ENCODE data around the gene UBE2Z.
A peak's percentile ranks its signal among the peaks of the same experiment; 100 is the strongest.
"Not testable (repeated sequence)": the region's sequence is repeated elsewhere in the genome, so short reads cannot be mapped to it uniquely, and the experiment has no call there.

The UBE2Z gene

DNA sequence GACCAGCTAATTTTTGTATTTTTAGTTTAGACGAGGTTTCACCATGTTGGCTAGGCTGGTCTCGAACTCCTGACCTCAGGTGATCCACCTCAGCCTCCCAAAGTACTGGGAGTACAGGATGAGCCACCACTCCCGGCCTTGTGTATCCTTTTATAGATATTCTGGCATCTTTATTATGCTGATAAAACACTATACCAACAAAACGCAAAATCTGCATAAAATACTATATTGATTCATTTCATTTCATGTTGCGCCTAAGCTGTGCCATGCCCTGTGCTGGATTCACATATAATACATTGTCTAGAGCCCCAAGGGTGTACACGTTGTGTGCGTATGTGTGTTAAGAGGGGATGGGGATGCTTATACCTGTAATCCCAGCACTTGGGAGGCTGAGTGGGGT lies 3.8 kb upstream of the UBE2Z start:
- ATAC-seq (no peak), DNase-seq (no peak)

DNA sequence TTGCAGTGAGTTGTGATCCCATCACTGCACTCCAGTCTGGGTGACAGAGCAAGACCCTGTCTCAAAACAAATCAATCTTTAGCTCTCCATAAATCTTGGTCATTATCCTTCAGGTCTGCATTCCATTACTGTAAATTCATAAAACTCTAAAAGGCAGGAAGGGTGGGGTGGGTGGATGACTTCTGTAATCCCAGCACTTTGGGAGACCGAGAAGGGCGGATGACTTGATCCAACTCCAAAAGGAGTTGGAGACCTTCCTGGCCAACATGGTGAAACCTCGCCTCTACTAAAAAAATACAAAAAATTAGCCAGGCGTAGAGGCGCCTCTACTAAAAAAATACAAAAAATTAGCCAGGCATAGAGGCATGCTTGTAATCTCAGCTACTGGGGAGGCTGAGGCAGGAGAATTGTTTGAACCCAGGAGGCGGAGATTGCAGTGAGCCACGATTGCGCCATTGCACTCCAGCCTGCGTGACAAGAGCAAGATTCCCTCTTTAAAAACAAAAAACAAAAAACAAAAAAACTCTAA lies 2.2 kb upstream of the UBE2Z start:
- no peak for DNase-seq
- ATAC-seq = no peak

DNA sequence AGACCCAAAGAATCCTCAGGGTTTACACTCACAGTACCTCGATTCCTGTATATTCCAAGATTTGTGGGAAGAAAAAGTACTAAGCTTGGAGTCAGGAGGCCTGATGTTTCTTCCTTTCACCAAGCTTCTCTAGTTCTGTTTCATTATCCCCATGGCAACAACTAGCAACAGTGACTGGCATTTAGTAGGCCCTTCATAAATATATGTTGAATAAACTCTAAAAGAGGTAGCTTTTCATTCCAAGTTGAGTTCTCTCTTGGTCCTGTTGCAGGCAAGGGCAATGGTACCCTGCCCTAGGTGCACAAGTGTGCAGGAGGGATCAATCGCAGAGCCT lies 527 bp upstream of the UBE2Z start:
- ATAC-seq = peak; percentile 2
- DNase-seq = no peak

DNA sequence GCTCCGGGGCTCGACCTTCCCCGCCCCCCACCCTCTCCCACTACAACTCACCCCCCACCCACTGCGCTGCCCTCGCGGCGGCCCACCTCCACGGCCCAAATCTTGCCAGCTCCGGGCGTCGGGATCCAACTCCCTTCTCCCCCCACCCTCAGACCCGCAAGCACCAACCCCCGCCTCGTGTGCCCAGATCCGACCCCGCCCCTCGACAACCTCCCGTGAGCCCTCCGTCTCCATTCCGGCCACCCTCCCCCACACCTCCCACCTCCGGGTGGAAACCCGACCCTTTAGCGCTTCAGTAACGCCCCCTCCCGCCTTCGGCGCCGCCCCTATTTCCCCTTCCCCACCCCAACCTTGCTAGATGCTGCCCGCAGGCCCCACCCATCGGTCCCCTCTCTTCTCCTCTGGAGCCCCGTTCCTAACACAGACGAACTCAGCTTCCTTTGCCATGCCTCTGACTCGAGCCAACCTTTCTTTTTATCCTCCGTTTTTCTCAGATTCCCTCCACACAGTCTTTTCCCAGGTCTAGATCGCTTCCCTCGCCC lies 717 bp downstream of the UBE2Z start:
- peak; percentile 96 for DNase-seq
- ATAC-seq = peak; percentile 61

DNA sequence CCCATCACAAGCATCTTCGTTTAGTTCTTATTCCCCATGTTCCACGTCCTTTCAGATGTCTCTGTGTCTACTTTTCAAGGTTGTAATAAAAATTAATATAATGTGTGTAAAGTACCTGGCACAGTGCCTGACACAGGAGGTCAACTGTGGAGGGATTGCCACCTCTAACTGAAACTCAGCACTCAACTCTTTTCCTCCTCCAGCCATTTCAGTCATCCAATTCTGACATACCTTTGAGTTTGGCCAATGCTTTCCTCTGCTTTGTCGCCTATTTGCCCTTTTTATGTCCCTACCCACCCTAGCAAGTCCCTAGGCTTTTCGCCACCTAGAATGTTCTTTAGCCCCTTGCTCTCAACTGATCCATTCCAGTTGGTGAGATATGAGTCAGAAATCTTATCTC lies 1.6 kb downstream of the UBE2Z start:
- no peak for ATAC-seq
- DNase-seq = no peak

DNA sequence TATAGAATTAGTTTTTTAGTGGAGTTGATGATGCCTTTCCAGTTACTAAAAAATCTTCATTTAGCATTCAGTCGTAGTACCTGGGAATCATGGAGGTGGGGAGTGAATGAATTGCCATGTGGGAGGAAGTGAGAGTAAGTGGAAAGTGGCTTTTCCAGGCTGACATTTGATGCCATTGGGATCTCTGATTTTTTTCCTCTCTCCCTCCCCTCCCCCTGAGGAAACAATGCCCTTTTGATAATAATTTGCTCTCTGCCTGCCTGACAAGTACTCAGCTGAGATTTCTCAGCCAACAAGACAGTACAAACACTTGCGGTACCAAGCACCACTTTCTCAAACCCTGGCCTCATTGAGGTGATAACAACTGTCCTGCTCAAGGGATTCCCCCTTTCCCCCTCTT lies 2.2 kb downstream of the UBE2Z start:
- ATAC-seq (no peak), DNase-seq (no peak)

DNA sequence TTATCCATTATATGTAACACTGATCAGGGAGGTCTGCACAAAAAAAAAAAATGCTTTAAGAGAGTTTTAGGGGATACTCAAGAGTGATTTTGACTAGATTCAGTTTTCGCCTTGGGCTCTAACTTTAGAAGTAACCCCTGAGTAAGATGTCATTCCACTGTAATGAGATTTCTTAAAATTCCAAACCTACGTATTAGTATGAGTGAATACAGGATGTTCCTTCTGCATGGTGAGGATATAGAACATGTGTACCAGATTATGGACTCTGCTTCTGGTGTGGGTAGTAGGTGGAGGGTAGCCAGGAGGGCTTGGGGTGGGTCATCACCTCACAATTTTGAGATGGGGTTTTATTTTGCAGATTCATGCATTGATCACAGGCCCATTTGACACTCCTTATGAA lies 4.3 kb downstream of the UBE2Z start:
- ATAC-seq = no peak
- no peak for DNase-seq

DNA sequence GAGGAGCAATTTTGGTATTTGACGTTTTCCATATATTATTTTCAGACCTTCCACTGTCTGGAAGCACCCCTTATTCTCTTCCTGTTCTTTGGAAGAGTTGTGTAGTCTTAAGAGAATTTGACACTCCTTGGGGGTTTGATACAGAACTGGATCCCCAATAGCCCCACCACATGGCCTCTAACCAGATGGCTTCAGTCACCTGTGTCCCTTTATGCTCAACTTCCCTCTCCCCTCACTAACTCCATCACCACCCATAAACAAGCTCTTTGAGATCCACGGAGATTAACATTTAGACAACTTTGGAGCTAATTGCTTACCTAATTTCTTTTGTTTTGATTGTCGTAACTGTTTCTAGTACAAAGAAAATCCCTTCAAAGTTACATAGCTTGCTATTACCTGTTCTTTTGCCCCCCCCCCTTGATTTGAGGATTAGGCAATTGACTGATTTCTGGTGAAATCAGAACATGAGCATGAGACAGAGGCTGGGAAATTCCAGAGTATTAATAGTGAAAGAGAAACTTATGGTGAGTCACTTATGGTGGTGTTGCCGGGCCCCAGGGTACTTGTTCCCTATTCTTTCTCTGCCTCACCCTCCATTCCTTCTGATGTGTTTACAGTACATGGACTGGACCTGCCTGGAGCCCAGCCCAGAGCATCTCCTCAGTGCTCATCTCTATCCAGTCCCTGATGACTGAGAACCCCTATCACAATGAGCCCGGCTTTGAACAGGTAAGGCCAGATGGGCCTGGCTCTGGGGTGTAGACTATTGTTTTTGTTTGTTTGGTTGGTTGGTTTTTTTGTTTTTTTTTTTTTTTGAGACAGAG lies 7.5 kb downstream of the UBE2Z start:
- DNase-seq = peak; percentile 45
- ATAC-seq = peak; percentile 98

DNA sequence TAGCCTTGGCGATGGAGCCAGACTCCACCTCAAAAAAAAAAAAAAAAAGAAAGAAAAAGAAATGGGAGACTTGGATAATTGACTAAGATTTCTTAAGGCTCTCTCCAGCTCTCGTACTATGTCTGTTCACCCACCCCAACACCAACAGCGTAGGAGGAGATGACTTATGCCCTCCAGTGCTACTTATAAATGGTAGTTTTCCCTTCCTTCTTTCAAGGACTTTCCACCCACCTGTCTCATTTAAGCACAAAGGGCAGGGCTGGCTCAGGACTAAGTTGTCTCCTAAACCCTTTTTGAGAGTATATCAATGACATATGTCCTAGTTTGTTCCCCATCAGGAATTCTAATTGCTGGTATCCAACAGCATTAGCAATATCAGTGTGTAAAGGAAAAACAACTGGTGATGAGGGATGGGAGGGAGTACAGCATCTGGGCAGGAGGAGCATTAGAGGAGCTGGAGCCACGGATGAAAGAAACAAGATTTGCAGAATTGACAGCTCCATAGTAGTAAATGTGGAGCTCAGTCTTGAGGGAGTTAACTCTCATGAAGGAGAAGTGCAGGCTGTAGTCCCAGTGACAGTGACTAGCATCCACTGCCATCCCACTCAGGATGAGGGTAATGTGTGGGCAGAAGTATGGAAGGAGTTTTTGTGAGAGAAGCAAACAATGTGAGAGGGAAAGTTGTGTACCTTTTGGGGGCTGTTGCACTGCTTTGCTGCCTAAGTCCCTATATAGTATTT lies 17.2 kb downstream of the UBE2Z start:
- ATAC-seq (peak; percentile 34), DNase-seq (no peak)

DNA sequence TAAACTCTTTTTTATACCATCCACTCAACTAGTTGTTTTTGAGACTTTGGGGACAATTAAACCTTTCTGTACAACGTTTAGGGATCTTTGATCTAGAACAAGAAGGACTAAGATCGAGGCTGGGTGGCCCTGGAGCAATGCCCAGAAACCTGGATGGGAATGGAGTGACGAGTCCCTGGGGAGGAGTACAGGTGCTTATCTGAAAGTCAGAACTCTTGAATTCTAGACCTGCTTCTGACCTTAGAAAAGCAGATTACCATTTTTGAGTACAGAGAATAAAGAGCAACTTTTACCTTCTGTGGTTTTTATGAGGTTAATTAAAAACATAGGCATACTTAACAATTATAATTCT lies 17.8 kb downstream of the UBE2Z start:
- DNase-seq (no peak), ATAC-seq (no peak)

DNA sequence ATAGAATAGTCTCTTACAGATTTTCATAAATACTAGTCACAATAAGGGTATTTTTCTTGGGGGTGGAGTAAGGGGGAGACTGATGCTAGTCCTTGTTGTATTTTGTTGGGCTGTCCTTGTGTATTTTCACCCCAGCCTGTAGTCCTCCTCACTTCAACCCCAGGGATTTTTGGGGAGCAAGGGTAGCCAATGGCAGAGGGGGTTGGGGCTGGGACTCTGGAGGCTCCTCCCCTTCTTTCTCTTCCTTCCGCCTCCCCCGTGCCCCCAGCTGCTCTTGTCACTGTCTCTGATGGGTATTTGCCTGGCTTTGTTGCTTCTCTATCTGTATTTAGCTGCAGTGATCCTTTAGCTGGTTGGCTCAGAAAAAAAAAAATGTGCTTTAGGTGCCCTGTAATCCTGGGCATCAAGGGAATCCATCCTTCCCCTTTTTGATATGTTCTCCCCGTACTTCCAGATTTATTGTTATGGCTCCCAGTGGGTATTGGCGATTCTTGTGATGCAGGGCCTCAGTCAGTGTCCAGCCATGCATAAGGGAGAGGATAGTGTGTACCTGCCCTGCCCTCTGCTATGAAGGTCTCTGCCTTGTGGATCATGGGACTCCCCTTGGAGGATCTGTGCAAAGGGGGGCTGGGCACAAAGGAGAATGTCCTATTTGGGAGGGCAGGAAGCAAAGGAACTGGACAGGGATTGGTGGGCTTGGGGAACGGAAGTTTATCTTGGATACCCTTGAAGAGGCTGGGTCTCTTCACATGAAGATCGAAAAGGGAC lies 20.0 kb downstream of the UBE2Z start:
- DNase-seq (no peak), ATAC-seq (no peak)

DNA sequence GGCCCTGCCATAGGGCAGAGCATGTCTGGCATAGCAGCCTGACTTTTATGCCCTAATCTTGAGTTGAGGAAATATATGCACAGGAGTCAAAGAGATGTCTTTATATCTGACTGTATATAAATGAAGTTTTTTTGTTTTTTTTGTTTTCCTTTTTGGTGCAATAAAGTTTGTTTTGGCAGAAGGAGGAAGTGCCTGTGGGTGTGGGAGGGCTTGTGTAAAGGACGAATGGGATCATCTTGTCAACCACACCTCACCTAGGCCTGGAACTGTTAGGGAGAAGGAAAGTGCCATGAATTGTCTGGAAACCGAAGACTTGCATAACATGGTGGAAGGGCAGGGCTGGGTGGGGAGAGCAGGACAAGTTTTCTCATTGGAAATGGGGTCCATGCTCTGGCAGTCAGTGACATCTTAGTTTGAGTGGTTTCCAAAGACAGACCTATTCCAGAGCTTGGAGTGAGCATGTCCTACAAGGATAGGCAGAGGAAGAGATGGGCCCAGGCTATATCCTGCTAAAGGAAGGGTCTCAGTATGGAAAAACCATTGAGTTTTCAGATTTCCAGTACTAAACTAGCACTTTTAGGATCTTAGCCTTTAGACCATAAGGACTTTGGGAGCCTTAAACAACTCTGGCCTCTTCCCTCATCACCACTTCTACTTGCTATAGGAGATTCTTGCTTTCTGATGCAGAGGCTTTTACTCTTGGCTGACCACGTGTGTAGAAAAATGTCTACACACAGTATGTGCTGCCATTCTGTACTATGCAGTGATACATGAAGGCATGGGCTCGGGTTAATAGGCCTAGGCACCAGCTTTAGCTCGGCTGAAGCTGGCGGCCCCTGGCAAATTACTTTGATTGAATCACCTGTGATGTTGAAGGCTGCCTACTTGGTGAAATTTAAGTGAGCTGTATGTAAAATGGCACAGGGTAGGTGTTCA lies 20.9 kb downstream of the UBE2Z start:
- DNase-seq (no peak), ATAC-seq (no peak)

DNA sequence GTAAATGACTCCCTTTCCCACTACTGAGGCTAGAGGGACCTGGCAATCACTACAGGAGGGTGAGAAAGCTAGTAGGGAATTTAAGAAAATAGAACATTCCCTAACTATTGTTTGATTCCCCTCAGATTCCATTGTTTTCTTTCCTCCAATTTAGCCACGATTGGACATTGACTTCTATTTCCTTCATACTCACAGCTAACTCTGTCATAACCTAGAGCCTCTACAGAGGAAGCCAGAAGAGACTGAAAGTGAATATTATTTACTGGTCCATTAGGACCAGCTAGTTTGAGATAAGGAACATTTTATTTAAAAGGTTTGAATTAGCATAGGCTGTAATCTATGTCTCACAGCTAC lies 21.6 kb downstream of the UBE2Z start:
- ATAC-seq (no peak), DNase-seq (no peak)

DNA sequence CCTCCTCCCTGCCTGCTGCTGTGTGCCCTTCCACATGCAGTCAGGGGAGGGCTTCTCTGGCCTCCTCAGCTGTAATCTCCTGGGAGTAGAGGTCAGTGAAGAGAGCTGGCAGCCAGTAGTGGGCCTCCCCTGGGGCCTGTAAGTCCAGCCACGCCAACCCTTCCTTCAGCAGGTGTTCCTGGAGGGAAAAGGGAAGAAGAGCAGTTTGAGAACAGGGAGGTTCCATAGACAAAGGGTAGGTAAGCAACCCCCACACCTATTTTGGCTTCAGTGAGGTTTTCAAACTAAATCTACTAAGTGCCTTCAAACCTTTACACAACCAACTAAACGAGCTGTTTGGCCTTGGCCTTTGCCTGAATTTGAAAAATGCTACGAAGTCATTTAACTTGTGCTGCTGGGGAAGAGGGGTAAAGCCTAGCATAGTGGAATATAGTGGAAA lies 22.2 kb downstream of the UBE2Z start:
- ATAC-seq = no peak
- no peak for DNase-seq

DNA sequence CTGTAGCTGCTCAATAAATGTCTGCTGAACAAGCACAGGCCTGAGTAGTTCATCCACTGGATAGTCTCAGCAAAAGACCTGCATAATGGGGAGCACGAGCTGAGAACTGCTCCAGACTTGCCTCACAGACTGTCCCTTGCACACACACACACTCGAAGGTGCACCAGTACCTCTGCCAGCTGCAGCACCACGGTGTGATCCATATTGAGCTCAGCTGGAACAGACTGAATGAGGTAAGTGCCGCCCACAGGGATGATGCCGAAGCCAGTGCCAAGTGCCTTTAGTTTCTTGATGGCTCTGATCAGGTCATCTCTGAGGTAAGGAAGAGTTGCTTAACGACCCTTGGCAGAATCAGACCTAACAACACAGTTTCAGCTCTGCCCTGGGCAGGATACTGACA lies 24.8 kb downstream of the UBE2Z start:
- ATAC-seq = no peak

DNA sequence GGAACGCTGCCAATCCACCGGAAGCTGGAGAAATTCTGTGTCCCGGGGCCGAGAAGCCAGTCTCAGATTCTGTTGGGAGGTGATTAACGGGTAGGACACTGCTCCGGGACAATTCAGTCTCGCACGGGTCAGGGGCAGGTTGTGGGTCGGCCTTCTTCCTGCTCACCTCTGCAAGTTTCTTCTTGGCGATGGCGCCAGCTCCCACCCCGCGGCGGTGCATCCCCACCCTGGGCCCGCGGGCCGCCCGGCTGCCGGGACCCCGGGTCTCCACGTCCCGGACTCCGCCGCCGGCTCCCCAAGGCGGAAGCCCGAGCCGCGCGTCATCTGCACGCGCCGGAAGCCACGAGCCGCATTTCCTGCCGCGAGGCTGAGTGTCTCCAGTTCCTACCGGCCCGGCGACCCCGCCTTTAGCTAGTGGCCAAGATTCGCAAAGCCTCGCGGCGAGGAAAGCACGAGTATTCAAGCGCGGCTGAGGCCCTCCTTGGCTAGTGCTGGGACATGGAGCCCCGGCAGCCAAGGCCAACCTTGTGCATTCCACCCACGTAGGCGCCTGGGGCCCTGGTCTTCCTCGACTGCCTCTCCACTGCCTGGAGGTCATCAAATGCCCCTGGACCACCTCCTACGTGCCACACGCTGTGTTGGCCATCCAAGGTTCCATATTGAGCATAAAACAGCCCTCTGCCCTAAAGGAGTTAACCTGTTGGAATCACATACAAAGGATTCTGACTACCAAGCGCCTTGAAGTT lies 36.5 kb downstream of the UBE2Z start, which contains the start of gene SNF8:
SNF8 (minus strand) TSS at position 328 of the 746 bp plus-strand sequence; CDS start at position 220, 108 bp downstream.
- ATAC-seq = peak; percentile 96

More for the DNA sequence above, 24.8 kb downstream of the UBE2Z start:
- DNase-seq = no peak

DNA sequence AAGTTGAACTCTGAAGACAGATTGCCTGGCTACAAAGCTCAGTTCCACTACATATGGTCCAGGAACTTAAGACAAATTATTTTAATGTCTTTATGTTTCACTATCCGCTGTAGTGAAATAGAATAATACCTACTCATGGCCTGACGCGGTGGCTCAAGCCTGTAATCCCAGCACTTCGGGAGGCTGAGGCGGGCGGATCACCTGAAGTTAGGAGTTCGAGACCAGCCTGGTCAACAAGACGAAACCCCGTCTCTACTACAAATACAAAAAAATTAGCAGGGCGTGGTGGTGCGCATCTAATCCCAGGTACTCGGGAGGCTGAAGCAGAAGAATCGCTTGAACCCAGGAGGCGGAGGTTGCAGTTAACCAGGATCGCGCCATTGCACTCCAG lies 37.0 kb downstream of the UBE2Z start:
- DNase-seq = not testable (repeated sequence)

More for the DNA sequence above, 36.5 kb downstream of the UBE2Z start, which contains the start of gene SNF8:
- DNase-seq = peak; percentile 95

DNA sequence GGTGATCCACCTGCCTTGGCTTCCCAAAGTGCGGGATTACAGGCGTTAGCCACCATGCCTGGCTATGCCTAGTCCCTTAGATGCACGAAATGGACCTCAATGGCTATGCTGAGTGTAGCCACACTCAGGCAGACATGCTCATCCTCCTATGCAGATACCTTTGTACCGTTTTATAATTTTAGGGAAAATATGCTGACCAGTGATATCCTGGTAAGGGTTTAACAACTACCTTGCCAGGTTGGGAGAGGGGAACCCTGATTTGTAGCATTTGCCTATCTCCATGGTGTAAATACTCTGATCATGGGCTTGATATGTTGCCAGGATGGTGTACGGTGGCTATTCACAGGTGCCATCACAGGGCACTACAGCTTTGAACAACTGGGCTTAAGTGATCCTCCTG lies 43.4 kb downstream of the UBE2Z start:
- no peak for ATAC-seq
- DNase-seq = no peak

More for the DNA sequence above, 37.0 kb downstream of the UBE2Z start:
- ATAC-seq = not testable (repeated sequence)

DNA sequence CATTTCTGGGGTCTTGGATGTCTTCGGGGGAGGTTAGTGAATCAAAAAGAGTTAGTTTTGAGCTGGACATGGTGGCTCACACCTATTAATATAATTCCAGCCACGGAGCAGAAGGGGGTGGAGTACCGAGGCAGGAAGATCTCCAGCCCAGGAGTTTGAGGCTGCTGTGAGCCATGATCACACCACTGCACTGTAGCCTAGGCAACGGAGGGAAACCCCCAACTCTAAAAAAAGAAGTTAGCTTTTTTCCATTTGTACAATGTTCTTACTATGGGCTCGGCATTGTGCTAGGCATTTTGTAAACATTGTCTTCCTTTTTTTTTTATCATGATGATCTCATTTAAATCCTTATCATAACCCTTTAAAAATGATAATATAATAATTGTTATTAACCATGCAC lies 44.7 kb downstream of the UBE2Z start:
- ATAC-seq (peak; percentile 59), DNase-seq (peak; percentile 24)

DNA sequence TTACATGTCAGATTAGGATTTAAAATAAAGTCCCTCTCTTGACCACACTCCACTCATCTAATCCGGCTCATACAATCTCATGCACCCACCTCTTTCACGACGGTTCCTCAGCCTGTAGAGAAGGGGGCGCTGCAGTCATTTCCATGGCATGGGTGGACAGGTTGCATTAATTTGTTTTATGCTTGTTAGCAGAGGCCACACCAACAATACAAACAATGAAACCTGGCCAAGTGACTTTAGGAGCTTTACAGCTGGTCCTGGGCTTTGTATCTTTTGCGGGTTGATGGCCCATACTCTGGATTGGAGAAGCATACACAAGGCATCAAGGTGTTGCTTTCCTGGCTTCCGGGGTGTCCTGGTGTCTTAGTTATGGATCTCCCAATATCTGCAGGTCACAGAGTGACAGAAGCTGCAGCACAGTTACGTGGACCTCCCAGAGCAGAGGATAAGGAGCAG lies 46.1 kb downstream of the UBE2Z start:
- peak; percentile 40 for ATAC-seq
- peak; percentile 22 for DNase-seq

Data from stimulated activated naive CD8-positive, alpha-beta T cell treated with anti-CD3 and anti-CD28 coated beads, Interleukin-15, Interleukin-2, amounts not matched to agents 100 U/mL and 50 U/mL, for 24 hours (primary cell).